GM19395 (cell line): ENCODE measurements around the gene CDKN1C.

Experiments
- ATAC-seq: cut with Tn5 transposase; IDR thresholded peaks from one replicate; pipeline ENCODE4 v1.9.1; 2021; ENCODE audit warnings: mild to moderate bottlenecking, moderate library complexity; ENCODE audit not compliant: unreplicated experiment

The CDKN1C gene

GRCh38 chr11:2848497-2848896, 37.1 kb downstream of the CDKN1C start:
- no peak for ATAC-seq

- no peak for ATAC-seq
Measured at GRCh38 chr11:2847561-2847960, 38.0 kb downstream of the CDKN1C start.

- ATAC-seq, result no peak
Measured at GRCh38 chr11:2846470-2846869, 39.1 kb downstream of the CDKN1C start.

- no peak for ATAC-seq
Measured at GRCh38 chr11:2846056-2846455, 39.5 kb downstream of the CDKN1C start.

- no peak for ATAC-seq
Measured at GRCh38 chr11:2844996-2845395, 40.6 kb downstream of the CDKN1C start.

GRCh38 chr11:2844116-2844842, 41.3 kb downstream of the CDKN1C start:
- no peak for ATAC-seq

- no peak for ATAC-seq
Measured at GRCh38 chr11:2843551-2843950, 42.0 kb downstream of the CDKN1C start.

- ATAC-seq, result no peak
Measured at GRCh38 chr11:2842876-2843275, 42.7 kb downstream of the CDKN1C start.

- no peak for ATAC-seq
Measured at GRCh38 chr11:2841411-2842190, 44.0 kb downstream of the CDKN1C start.

- ATAC-seq, result no peak
Measured at GRCh38 chr11:2839395-2839943, 46.1 kb downstream of the CDKN1C start.

GRCh38 chr11:2838676-2839294, 46.8 kb downstream of the CDKN1C start:
- ATAC-seq, result no peak

GRCh38 chr11:2838091-2838490, 47.5 kb downstream of the CDKN1C start:
- no peak for ATAC-seq

GRCh38 chr11:2837651-2838050, 47.9 kb downstream of the CDKN1C start:
- no peak for ATAC-seq

- no peak for ATAC-seq
Measured at GRCh38 chr11:2837096-2837601, 48.4 kb downstream of the CDKN1C start.

- no peak for ATAC-seq
Measured at GRCh38 chr11:2836315-2837095, 49.1 kb downstream of the CDKN1C start.

- ATAC-seq, result no peak
Measured at GRCh38 chr11:2835751-2836150, 49.8 kb downstream of the CDKN1C start.

GRCh38 chr11:2835296-2835695, 50.3 kb downstream of the CDKN1C start:
- ATAC-seq, result no peak

GRCh38 chr11:2834503-2835273, 50.9 kb downstream of the CDKN1C start:
- ATAC-seq, result no peak

- no peak for ATAC-seq
Measured at GRCh38 chr11:2833716-2834502, 51.7 kb downstream of the CDKN1C start.
